ENCODE results near the gene TMEM250. TPM values are rescaled to one million over a fixed set of nuclear protein-coding genes. Genes with fewer than 3 reads are reported as not detected.

The TMEM250 gene
- total and polyA plus RNA-seq, 7 experiments from 2014 or later = 16.4 to 61.8 (median 42.2) TPM

DNA sequence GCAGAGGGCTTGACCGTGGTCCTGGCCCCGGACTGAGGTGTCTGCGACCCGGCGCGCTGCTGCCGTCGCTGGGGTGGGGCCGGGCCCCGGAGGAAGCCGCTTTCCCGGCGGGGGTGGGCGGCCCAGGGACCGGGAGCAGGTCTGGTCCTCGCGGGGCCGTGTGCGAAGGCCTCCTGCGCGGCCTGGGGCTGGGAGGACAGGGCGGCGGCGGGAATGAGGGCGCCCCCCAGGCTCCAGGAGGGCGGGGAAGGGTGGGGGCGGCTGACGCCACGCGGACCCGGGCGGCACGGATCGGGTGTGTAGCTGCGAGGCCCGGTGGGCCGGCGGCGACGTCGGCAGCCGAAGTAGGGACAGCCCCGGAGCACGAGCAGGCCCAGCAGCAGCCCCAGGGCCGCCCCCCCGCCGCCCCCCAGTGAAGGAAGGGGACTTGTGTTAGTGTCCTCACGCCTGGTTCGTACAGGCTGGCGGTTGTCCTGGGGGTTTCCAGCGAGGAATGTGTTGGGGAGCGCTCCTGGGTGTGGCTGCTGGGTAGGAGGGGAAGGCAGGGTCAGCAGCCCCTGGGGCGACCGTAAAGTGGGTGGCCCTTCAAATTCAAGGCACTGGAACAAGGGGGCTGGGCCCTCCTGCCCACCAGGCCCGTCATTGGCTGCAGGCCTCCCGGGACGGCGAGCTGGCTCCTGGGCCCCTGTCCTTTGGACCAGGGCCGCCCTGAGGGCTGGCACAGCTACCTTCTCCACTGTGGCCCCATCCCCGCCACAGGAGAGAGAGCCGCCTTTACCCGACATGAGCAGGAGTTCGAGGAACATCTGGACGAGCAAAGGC lies 597 bp upstream of the TMEM250 start:
- ChIA-PET CTCF (interaction anchor here (6.1 kb wide), 1 partner anchor 151 kb away, joined by 47 read pairs; no protein-coding TSS in a partner anchor), POLR2A (interaction anchor here (0.9 to 2.3 kb wide), 4 partner anchors 10 to 25 kb away, joined by 3 to 30 read pairs (median 4); no protein-coding TSS in a partner anchor)
- peak overlapping the region; percentile 87 for H3K27ac ChIP-seq (ENCODE audit: low read depth, low read length)
- peak overlapping the region in 8 of 9 donors; percentile 66 to 88 (median 84) for H3K27ac Mint-ChIP-seq
- H3K4me3 ChIP-seq (ENCODE audit: low read length) = peak overlapping the region; percentile 81
- peaks cover 0 to 18% (median 0%) of the 10 kb centered on the region in 3 experiments for H3K36me3 ChIP-seq (ENCODE audit: control insufficient read depth in 2 of 3, insufficient read depth in 3 of 3, low read length in 3 of 3)
- no peaks in the 10 kb centered on the region for H3K9me3 Mint-ChIP-seq
- no peak for ATAC-seq
- H3K4me1 Mint-ChIP-seq = peaks cover 0 to 18% (median 6%) of the 10 kb centered on the region in 7 donors
- H3K36me3 Mint-ChIP-seq = peaks cover 0 to 5% (median 0%) of the 10 kb centered on the region in 5 donors
- no peak for DNase-seq
- H3K9me3 ChIP-seq (ENCODE audit: control insufficient read depth in 2 of 3, low read length in 3 of 3) = no peaks in the 10 kb centered on the region
- H3K4me3 Mint-ChIP-seq = peak overlapping the region; percentile 70 to 87 (median 82)
- H3K27me3 Mint-ChIP-seq = no peaks in the 10 kb centered on the region
- intact Hi-C loops (cut with micrococcal nuclease) = loop anchor here (1.0 to 10.0 kb wide), 5 partner anchors 24 to 1954 kb away; partner anchors contain the start of genes CAMSAP1 (in 1 of the 2), NACC2 (in 1 of the 2), QSOX2 (in 1 of the 2) and RNU6ATAC (in 1 of the 2)
- H3K27me3 ChIP-seq (ENCODE audit: control insufficient read depth in 2 of 2, insufficient read depth in 2 of 2, low read length in 2 of 2) = no peaks in the 10 kb centered on the region
- peaks cover 9 to 25% of the 10 kb centered on the region in 2 donors for H3K4me1 ChIP-seq (ENCODE audit: control insufficient read depth in 2 of 2, insufficient read depth in 2 of 2, low read length in 2 of 2)

DNA sequence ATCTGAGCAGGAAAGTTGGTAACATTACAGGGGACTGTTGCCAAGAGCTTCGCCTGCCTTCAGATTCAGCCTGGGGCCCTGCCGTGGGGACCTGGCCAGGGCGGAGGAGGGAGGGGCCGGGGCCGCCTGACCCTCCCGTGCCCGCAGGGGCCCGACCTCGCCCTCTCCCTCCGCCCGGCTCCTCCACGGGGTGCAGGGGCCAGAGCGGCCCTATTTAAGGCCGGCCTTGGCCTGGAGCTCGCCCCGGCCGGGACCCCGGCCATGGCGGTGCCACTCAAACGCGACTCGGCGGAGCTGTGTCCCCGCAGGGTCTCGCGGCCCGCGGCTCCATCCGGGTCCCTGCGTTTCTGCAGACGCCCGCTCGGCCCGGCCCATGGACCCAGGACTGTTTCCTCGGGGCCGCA lies 757 bp downstream of the TMEM250 start:
- Mint-ChIP-seq H3K27me3 (no peaks in the 10 kb centered on the region), H3K36me3 (peaks cover 0 to 10% (median 0%) of the 10 kb centered on the region in 5 donors), H3K4me1 (peaks cover 8 to 31% (median 17%) of the 10 kb centered on the region in 7 donors), H3K9me3 (no peaks in the 10 kb centered on the region), H3K27ac (peak overlapping the region; percentile 13 to 91 (median 80)), H3K4me3 (peak overlapping the region; percentile 73 to 87 (median 82))
- POLR2A ChIA-PET = interaction anchor here (0.6 to 2.3 kb wide), 4 partner anchors 10 to 157 kb away, joined by 5 to 30 read pairs (median 12); partner anchors contain the start of genes NACC2 and UBAC1
- ATAC-seq (no peak), DNase-seq (no peak)
- CTCF ChIA-PET = interaction anchor here (1.2 to 1.5 kb wide), 3 partner anchors 9 to 150 kb away, joined by 3 to 5 read pairs (median 4); no protein-coding TSS in a partner anchor
- Histone ChIP-seq H3K4me3 (ENCODE audit: low read length) (peak overlapping the region; percentile 60), H3K4me1 (ENCODE audit: control insufficient read depth in 2 of 2, insufficient read depth in 2 of 2, low read length in 2 of 2) (peaks cover 17 to 34% of the 10 kb centered on the region in 2 donors), H3K27me3 (ENCODE audit: control insufficient read depth in 2 of 2, insufficient read depth in 2 of 2, low read length in 2 of 2) (no peaks in the 10 kb centered on the region), H3K9me3 (ENCODE audit: control insufficient read depth in 2 of 3, low read length in 3 of 3) (no peaks in the 10 kb centered on the region), H3K27ac (ENCODE audit: low read depth, low read length) (peak overlapping the region; percentile 87), H3K36me3 (ENCODE audit: control insufficient read depth in 2 of 3, insufficient read depth in 3 of 3, low read length in 3 of 3) (peaks cover 0 to 18% (median 0%) of the 10 kb centered on the region in 3 experiments)
- intact Hi-C loops (cut with micrococcal nuclease) = loop anchor here (1.0 to 10.0 kb wide), 8 partner anchors 9 to 1953 kb away; partner anchors contain the start of genes CAMSAP1 (in 1 of the 2), NACC2 (in 1 of the 2), QSOX2 (in 1 of the 2) and RNU6ATAC (in 1 of the 2)

GRCh38 chr9:136117291-136117915 lies 1.3 kb downstream of the TMEM250 start:
- H3K9me3 ChIP-seq (ENCODE audit: control insufficient read depth in 2 of 3, low read length in 3 of 3) = no peaks in the 10 kb centered on the region
- peaks cover 21 to 35% of the 10 kb centered on the region in 2 donors for H3K4me1 ChIP-seq (ENCODE audit: control insufficient read depth in 2 of 2, insufficient read depth in 2 of 2, low read length in 2 of 2)
- H3K9me3 Mint-ChIP-seq = no peaks in the 10 kb centered on the region
- DNase-seq = no peak
- intact Hi-C loops (cut with micrococcal nuclease) = loop anchor here in 1 of 2 donors (10.0 kb wide), 1 partner anchor 1953 kb away; the partner anchor contains the start of gene RNU6ATAC
- peak overlapping the region; percentile 60 for H3K4me3 ChIP-seq (ENCODE audit: low read length)
- H3K36me3 ChIP-seq (ENCODE audit: control insufficient read depth in 2 of 3, insufficient read depth in 3 of 3, low read length in 3 of 3) = peaks cover 0 to 18% (median 0%) of the 10 kb centered on the region in 3 experiments
- ChIA-PET POLR2A (interaction anchor here (1.4 to 2.3 kb wide), 3 partner anchors 9 to 156 kb away, joined by 7 to 30 read pairs (median 18); partner anchors contain the start of genes NACC2 and UBAC1), CTCF (interaction anchor here (1.2 to 1.5 kb wide), 3 partner anchors 8 to 150 kb away, joined by 3 to 5 read pairs (median 4); no protein-coding TSS in a partner anchor)
- peaks cover 0 to 10% (median 0%) of the 10 kb centered on the region in 5 donors for H3K36me3 Mint-ChIP-seq
- H3K27ac ChIP-seq (ENCODE audit: low read depth, low read length) = peak overlapping the region; percentile 87
- H3K27me3 ChIP-seq (ENCODE audit: control insufficient read depth in 2 of 2, insufficient read depth in 2 of 2, low read length in 2 of 2) = no peaks in the 10 kb centered on the region
- peak overlapping the region; percentile 13 to 91 (median 80) for H3K27ac Mint-ChIP-seq
- peak overlapping the region; percentile 73 to 87 (median 82) for H3K4me3 Mint-ChIP-seq
- H3K27me3 Mint-ChIP-seq = no peaks in the 10 kb centered on the region
- peaks cover 8 to 36% (median 21%) of the 10 kb centered on the region in 7 donors for H3K4me1 Mint-ChIP-seq
- ATAC-seq = no peak

DNA sequence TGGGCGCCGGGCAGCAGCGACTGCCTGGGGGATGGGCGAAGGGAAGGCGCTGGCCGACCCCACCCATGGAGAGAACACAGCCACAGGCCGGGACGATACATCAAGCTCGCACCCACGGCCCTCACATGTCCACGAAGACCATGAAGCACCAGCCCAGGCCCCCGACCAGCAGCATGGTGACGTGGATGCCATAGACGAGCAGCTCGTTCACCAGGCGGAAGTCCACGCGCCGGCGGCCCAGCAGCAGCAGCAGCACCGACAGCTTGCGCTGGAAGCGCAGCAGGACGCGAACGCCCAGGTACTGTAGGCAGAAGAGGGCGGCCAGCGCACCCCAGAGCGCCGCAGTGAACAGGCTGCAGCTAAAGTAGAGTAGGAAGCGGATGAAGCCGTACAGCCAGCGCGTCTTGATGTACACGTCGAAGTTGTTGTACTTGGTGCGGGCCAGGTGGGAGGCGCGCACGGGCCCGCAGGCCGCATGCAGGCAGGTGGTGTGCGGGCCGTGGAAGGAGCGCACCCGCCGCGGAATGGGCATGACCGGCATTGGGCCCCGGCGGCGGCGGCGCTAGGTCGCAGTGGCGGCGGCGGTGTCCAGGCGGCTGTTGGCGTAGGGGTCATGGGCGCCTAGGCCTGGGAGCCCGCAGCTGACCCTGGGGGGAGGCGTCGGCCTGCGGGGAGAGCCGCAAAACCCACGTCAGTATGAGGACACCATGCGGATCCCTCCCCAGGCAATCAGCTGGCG lies 2.1 kb downstream of the TMEM250 start:
- no peak overlapping the region for H3K27ac Mint-ChIP-seq
- H3K4me3 ChIP-seq (ENCODE audit: low read length) = no peak overlapping the region
- DNase-seq (no peak), ATAC-seq (no peak)
- H3K27ac ChIP-seq (ENCODE audit: low read depth, low read length) = no peak overlapping the region
- peak overlapping the region in 5 of 10 donors; percentile 14 to 83 (median 29) for H3K4me3 Mint-ChIP-seq
- POLR2A ChIA-PET = interaction anchor here (0.5 to 2.3 kb wide), 3 partner anchors 8 to 1168 kb away, joined by 3 to 30 read pairs (median 3); partner anchors contain the start of gene NACC2
- H3K4me1 ChIP-seq (ENCODE audit: control insufficient read depth in 2 of 2, insufficient read depth in 2 of 2, low read length in 2 of 2) = peaks cover 23 to 44% of the 10 kb centered on the region in 2 donors
- H3K36me3 Mint-ChIP-seq = peaks cover 0 to 10% (median 0%) of the 10 kb centered on the region in 5 donors
- CTCF ChIA-PET = no interaction called here
- intact Hi-C loops (cut with micrococcal nuclease) = loop anchor here in 1 of 2 donors (10.0 kb wide), 1 partner anchor 1952 kb away; the partner anchor contains the start of gene RNU6ATAC
- H3K27me3 Mint-ChIP-seq = no peaks in the 10 kb centered on the region
- no peaks in the 10 kb centered on the region for H3K9me3 Mint-ChIP-seq
- H3K9me3 ChIP-seq (ENCODE audit: control insufficient read depth in 2 of 3, low read length in 3 of 3) = no peaks in the 10 kb centered on the region
- H3K4me1 Mint-ChIP-seq = peaks cover 16 to 42% (median 28%) of the 10 kb centered on the region in 7 donors
- peaks cover 0 to 18% (median 0%) of the 10 kb centered on the region in 3 experiments for H3K36me3 ChIP-seq (ENCODE audit: control insufficient read depth in 2 of 3, insufficient read depth in 3 of 3, low read length in 3 of 3)
- H3K27me3 ChIP-seq (ENCODE audit: control insufficient read depth in 2 of 2, insufficient read depth in 2 of 2, low read length in 2 of 2) = no peaks in the 10 kb centered on the region

DNA sequence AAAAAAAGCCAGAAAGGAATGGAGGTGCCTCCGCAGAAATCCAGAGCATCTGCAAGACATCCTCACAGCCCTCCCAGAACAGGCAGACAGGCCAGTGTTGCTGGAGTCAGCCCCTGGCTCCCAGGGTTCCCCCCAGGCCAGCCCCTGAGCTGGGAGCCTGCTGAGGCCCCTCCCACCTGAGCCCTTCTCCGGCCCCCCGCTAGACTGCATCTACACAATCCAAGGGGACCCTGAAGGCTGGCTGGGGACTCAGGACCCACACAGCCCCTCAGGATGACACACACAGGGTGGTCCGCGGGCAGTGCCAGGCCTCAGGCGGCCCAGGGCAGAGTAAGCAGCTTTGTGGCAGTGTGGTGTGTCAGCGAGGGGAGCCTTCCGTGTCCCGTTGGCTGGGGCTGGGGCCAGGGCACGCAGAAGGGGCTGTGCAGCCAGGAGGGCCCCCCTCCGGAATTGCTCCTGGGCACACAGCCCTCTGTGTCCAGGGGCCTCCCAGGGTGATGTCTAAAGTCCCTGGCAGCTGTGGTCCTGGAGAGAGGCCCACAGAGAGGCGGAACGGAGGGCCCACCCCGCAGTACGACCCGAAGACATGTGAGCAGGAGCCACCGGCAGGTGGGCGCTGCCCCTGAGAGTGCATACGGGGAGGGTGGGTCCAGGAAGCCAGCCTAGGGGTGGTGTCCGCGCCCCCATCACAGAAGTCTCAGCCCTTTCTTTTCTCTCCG lies 2.9 kb downstream of the TMEM250 start:
- Mint-ChIP-seq H3K27ac (no peak overlapping the region), H3K9me3 (no peaks in the 10 kb centered on the region), H3K27me3 (no peaks in the 10 kb centered on the region), H3K4me3 (peak overlapping the region in 3 of 10 donors; percentile 11 to 83 (median 41)), H3K4me1 (peaks cover 18 to 46% (median 34%) of the 10 kb centered on the region in 7 donors), H3K36me3 (peaks cover 0 to 10% (median 0%) of the 10 kb centered on the region in 5 donors)
- Histone ChIP-seq H3K4me1 (ENCODE audit: control insufficient read depth in 2 of 2, insufficient read depth in 2 of 2, low read length in 2 of 2) (peaks cover 28 to 51% of the 10 kb centered on the region in 2 donors), H3K36me3 (ENCODE audit: control insufficient read depth in 2 of 3, insufficient read depth in 3 of 3, low read length in 3 of 3) (peaks cover 0 to 18% (median 0%) of the 10 kb centered on the region in 3 experiments), H3K9me3 (ENCODE audit: control insufficient read depth in 2 of 3, low read length in 3 of 3) (no peaks in the 10 kb centered on the region), H3K27ac (ENCODE audit: low read depth, low read length) (no peak overlapping the region), H3K4me3 (ENCODE audit: low read length) (no peak overlapping the region), H3K27me3 (ENCODE audit: control insufficient read depth in 2 of 2, insufficient read depth in 2 of 2, low read length in 2 of 2) (no peaks in the 10 kb centered on the region)
- ChIA-PET POLR2A (interaction anchor here (0.5 to 0.9 kb wide), 2 partner anchors 20 to 1169 kb away, joined by 3 read pairs; partner anchors contain the start of gene NACC2), CTCF (no interaction called here)
- DNase-seq (no peak), ATAC-seq (no peak)
- intact Hi-C loops (cut with micrococcal nuclease) = loop anchor here in 1 of 2 donors (10.0 kb wide), 1 partner anchor 1951 kb away; the partner anchor contains the start of gene RNU6ATAC

All from naive thymus-derived CD4-positive, alpha-beta T cell (primary cell).